IMR-90 (cell line): Measurements from ENCODE around the gene ZMIZ1. TPM values are rescaled to one million over a fixed set of nuclear protein-coding genes. Genes with fewer than 3 reads are reported as not detected.

ENCODE experiments used
- ATAC-seq: fragments of 200-7000 bp; cut with Tn5 transposase; 2 replicates; pipeline ENCODE4 v1.9.1; 2020; ENCODE audit warnings: low read depth, mild to moderate bottlenecking, moderate library complexity
- BruUV-seq: library from RNA; stranded (reverse); fragments of 400-500 nt; replicated peaks from 2 replicates; lab custom pipeline; 2021; lab: Mats Ljungman, UMichigan
- CTCF ChIA-PET: fragments of 300-600 bp; formaldehyde crosslinking; extraction: SDS; loops from one replicate; lab custom pipeline; 2021; ENCODE audit warnings: antibody characterized with exemption; lab: Yijun Ruan, JAX
- POLR2A ChIA-PET: fragments of 300-600 bp; sonication (Branson Sonifier 250); formaldehyde crosslinking; loops from one replicate; lab custom pipeline; 2022; ENCODE audit warnings: antibody characterized with exemption; ENCODE audit not compliant: unreplicated experiment; lab: Charles Lee
- DNase-seq: peaks from one replicate; pipeline ENCODE4 v3.0.0; 2013
- H2AFZ ChIP-seq: replicated peaks from 2 replicates; pipeline ENCODE3; 2013; ENCODE audit warnings: low read length, mild to moderate bottlenecking; ENCODE audit not compliant: poor library complexity
- H2AK5ac ChIP-seq: 2 replicates; pipeline ENCODE4 v1.6.1; 2013; ENCODE audit warnings: low read depth, low read length, inconsistent platforms
- H2AK9ac ChIP-seq: replicated peaks from 2 replicates; pipeline ENCODE3; 2013; ENCODE audit warnings: mild to moderate bottlenecking, low read depth, low read length, moderate library complexity; ENCODE audit not compliant: poor library complexity
- H2BK120ac ChIP-seq: 2 replicates; pipeline ENCODE4 v1.6.1; 2013; ENCODE audit warnings: low read depth, low read length, inconsistent platforms
- H2BK15ac ChIP-seq: 3 replicates; pipeline ENCODE4 v1.6.1; 2013; ENCODE audit warnings: low read depth, low read length, inconsistent platforms
- H2BK20ac ChIP-seq: 2 replicates; pipeline ENCODE4 v1.6.1; 2013; ENCODE audit warnings: low read depth, mild to moderate bottlenecking, inconsistent platforms, low read length, moderate library complexity
- H2BK5ac ChIP-seq: 2 replicates; pipeline ENCODE4 v1.6.1; 2013; ENCODE audit warnings: mild to moderate bottlenecking, low read depth, low read length, inconsistent platforms; ENCODE audit not compliant: poor library complexity, severe bottlenecking
- H3K14ac ChIP-seq: replicated peaks from 2 replicates; pipeline ENCODE4 v1.6.1; 2013; ENCODE audit warnings: low read depth, low read length, inconsistent platforms
- H3K18ac ChIP-seq: 2 replicates; pipeline ENCODE4 v1.6.1; 2013; ENCODE audit warnings: low read depth, low read length, control low read depth
- H3K23ac ChIP-seq: 2 replicates; pipeline ENCODE4 v1.6.1; 2013; ENCODE audit warnings: low read depth, low read length, inconsistent platforms
- H3K27ac ChIP-seq: 2 replicates; pipeline ENCODE4 v1.5.1; 2013; ENCODE audit warnings: mild to moderate bottlenecking, control low read depth, low read length; ENCODE audit not compliant: insufficient read depth
- H3K27me3 ChIP-seq: 2 replicates; pipeline ENCODE4 v1.6.1; 2013; ENCODE audit warnings: low read length; ENCODE audit not compliant: control insufficient read depth, insufficient read depth
- H3K36me3 ChIP-seq: 2 replicates; pipeline ENCODE4 v1.6.1; 2013; ENCODE audit warnings: low read length, mixed read lengths; ENCODE audit not compliant: control insufficient read depth, insufficient read depth
- H3K4ac ChIP-seq: 2 replicates; pipeline ENCODE4 v1.6.1; 2013; ENCODE audit warnings: low read depth, low read length, inconsistent platforms
- H3K4me1 ChIP-seq: 2 replicates; pipeline ENCODE4 v1.6.1; 2013; ENCODE audit warnings: low read length, mixed read lengths; ENCODE audit not compliant: control insufficient read depth, insufficient read depth
- H3K4me2 ChIP-seq: 2 replicates; pipeline ENCODE4 v1.6.1; 2013; ENCODE audit warnings: low read depth, mild to moderate bottlenecking, control low read depth, low read length, moderate library complexity
- H3K4me3 ChIP-seq: 2 replicates; pipeline ENCODE4 v1.5.1; 2013; ENCODE audit warnings: low read depth, mild to moderate bottlenecking, control low read depth, low read length, moderate library complexity; ENCODE audit not compliant: insufficient read depth
- H3K56ac ChIP-seq: 2 replicates; pipeline ENCODE4 v1.6.1; 2013; ENCODE audit warnings: low read length, inconsistent platforms; ENCODE audit not compliant: insufficient read depth; ENCODE audit errors: extremely low read depth
- H3K79me1 ChIP-seq, 2 experiments: 2 replicates each; pipeline ENCODE4 v1.6.1; 2013; ENCODE audit warnings: low read length in 2 of 2, inconsistent platforms in 1 of 2, low read depth in 1 of 2
- H3K9ac ChIP-seq: 2 replicates; pipeline ENCODE4 v1.6.1; 2013; ENCODE audit warnings: low read depth, low read length, control low read depth
- H3K9me1 ChIP-seq: 2 replicates; pipeline ENCODE4 v1.6.1; 2013; ENCODE audit warnings: low read length, inconsistent platforms; ENCODE audit not compliant: insufficient read depth
- H3K9me3 ChIP-seq: 2 replicates; pipeline ENCODE4 v1.6.1; 2013; ENCODE audit warnings: low read length; ENCODE audit not compliant: control insufficient read depth, insufficient read depth
- H4K20me1 ChIP-seq: 2 replicates; pipeline ENCODE4 v1.6.1; 2013; ENCODE audit warnings: low read length, inconsistent platforms; ENCODE audit not compliant: insufficient read depth
- H4K5ac ChIP-seq: 2 replicates; pipeline ENCODE4 v1.6.1; 2013; ENCODE audit warnings: mild to moderate bottlenecking, low read depth, low read length, control low read depth
- H4K8ac ChIP-seq, 2 experiments: 2 replicates each; pipeline ENCODE4 v1.6.1; 2013; ENCODE audit warnings: low read depth in 2 of 2, low read length in 2 of 2, control low read depth in 1 of 2, inconsistent platforms in 1 of 2
- H4K91ac ChIP-seq: 2 replicates; pipeline ENCODE4 v1.6.1; 2013; ENCODE audit warnings: low read depth, low read length, inconsistent platforms; ENCODE audit not compliant: insufficient read depth
- BHLHE40 ChIP-seq: fragments of 150-350 bp; IDR thresholded peaks from 2 replicates; pipeline ENCODE4 v1.6.1; 2016; ENCODE audit warnings: mild to moderate bottlenecking, low read depth, low read length
- CHD1 ChIP-seq: IDR thresholded peaks from 2 replicates; pipeline ENCODE4 v1.6.1; 2012; ENCODE audit warnings: low read depth, low read length, improper control_type of control experiment
- CTCF ChIP-seq: conservative IDR thresholded peaks from 2 replicates; pipeline ENCODE4 v1.5.1; 2012; ENCODE audit warnings: mild to moderate bottlenecking, low read depth, low read length, improper control_type of control experiment
- ELK1 ChIP-seq: fragments of 150-350 bp; IDR thresholded peaks from 2 replicates; pipeline ENCODE4 v1.6.1; 2016; ENCODE audit warnings: low read depth, mild to moderate bottlenecking, low read length, moderate library complexity, borderline replicate concordance
- FOS ChIP-seq: fragments of 150-350 bp; IDR thresholded peaks from 2 replicates; pipeline ENCODE4 v1.6.1; 2016; ENCODE audit warnings: low read depth, low read length
- MAFK ChIP-seq: IDR thresholded peaks from 2 replicates; pipeline ENCODE4 v1.6.1; 2012; ENCODE audit warnings: low read depth, low read length, improper control_type of control experiment
- MXI1 ChIP-seq: IDR thresholded peaks from 2 replicates; pipeline ENCODE4 v1.6.1; 2012; ENCODE audit warnings: low read depth, mild to moderate bottlenecking, low read length, moderate library complexity, borderline replicate concordance
- NFE2L2 ChIP-seq: fragments of 150-350 bp; IDR thresholded peaks from 2 replicates; pipeline ENCODE4 v1.6.1; 2016; ENCODE audit warnings: low read depth, mild to moderate bottlenecking, low read length
- POLR2A ChIP-seq: IDR thresholded peaks from 2 replicates; pipeline ENCODE4 v1.6.1; 2012; ENCODE audit warnings: mild to moderate bottlenecking, low read depth, low read length
- RAD21 ChIP-seq: IDR thresholded peaks from 2 replicates; pipeline ENCODE4 v1.6.1; 2012; ENCODE audit warnings: low read length, improper control_type of control experiment
- SMC3 ChIP-seq: fragments of 150-350 bp; IDR thresholded peaks from 2 replicates; pipeline ENCODE4 v1.6.1; 2016; ENCODE audit warnings: low read depth, mild to moderate bottlenecking, antibody characterized with exemption, low read length, moderate library complexity
- USF2 ChIP-seq: fragments of 150-350 bp; IDR thresholded peaks from 2 replicates; pipeline ENCODE4 v1.6.1; 2017; ENCODE audit warnings: mild to moderate bottlenecking, antibody characterized with exemption, low read length, low read depth
- WGBS, 2 experiments: methylation state at CpG; one replicate each; pipeline versions ENCODE4 v1.1.5 to v1.1.7; 2013; ENCODE audit warnings: missing lambda C conversion rate in 2 of 2; ENCODE audit not compliant: insufficient read length in 1 of 2; ENCODE audit errors: extremely low coverage in 2 of 2; 5-methylcytosine and 5-hydroxymethylcytosine counted together
- dilution Hi-C: fragments of 300-500 bp; cut with HindIII; formaldehyde crosslinking; loops from one replicate; pipeline ENCODE4 v1.14.3; 2018; ENCODE audit warnings: low sequenced_read_pairs; ENCODE audit not compliant: unreplicated experiment
- in situ Hi-C: fragments of 300-500 bp; cut with MboI; formaldehyde crosslinking; loops from 3 replicates; pipeline ENCODE4 v1.14.3; 2019; ENCODE audit warnings: low sequenced_read_pairs, inconsistent platforms, mixed read lengths
- intact Hi-C: fragments of 100-400 bp; cut with micrococcal nuclease; formaldehyde crosslinking; loops from 2 replicates; pipeline ENCODE4 v1.10.0; 2022
- polyA plus RNA-seq, 3 experiments: library from polyadenylated mRNA; depleted of rRNA; stranded (reverse); fragments of >200 nt; gene quantifications; 2 replicates each; pipeline ENCODE4 v1.2.3, GENCODE V29; 2012; ENCODE audit warnings: low replicate concordance in 1 of 3
- total RNA-seq: library from RNA; depleted of rRNA; stranded (reverse); fragments of >200 nt; gene quantifications from 2 replicates; pipeline ENCODE4 v1.2.3, GENCODE V29; 2012

Gene ZMIZ1
- total and polyA plus RNA-seq, 2 of the 4 experiments (the other 2 are of a cell fraction), result 6.6 to 48.7 TPM

- ChIA-PET POLR2A (no interaction called here), CTCF (no interaction called here)
- Histone ChIP-seq H2BK5ac (peak overlapping the region; percentile 98), H3K4me3 (no peak overlapping the region), H2AK5ac (peak overlapping the region; percentile 99), H2BK15ac (peak overlapping the region; percentile 97; the same call in 2 of the 3 replicates), H3K56ac (peak overlapping the region; percentile 29), H4K91ac (peak overlapping the region; percentile 95), H3K4me1 (peaks cover 72% of the 10 kb centered on the region), H3K27ac (peak overlapping the region; percentile 78), H3K9me3 (no peaks in the 10 kb centered on the region), H3K23ac (peak overlapping the region; percentile 92), H3K9ac (peak overlapping the region; percentile 23), H3K79me1 (peaks cover 25 to 91% of the 10 kb centered on the region in 2 experiments), H2AFZ (peak overlapping the region; percentile 5), H4K20me1 (peaks cover 99% of the 10 kb centered on the region), H3K27me3 (no peaks in the 10 kb centered on the region), H4K5ac (peak overlapping the region; percentile 57), H4K8ac (peak overlapping the region; percentile 64 to 91; a peak in 3 of 4 replicates), H3K14ac (peak overlapping the region; percentile 89), H2BK20ac (peak overlapping the region; percentile 91), H2AK9ac (peak overlapping the region; percentile 95), H3K18ac (peak overlapping the region; percentile 82), H2BK120ac (peak overlapping the region; percentile 96), H3K4me2 (peak overlapping the region; percentile 16), H3K9me1 (peaks cover 72% of the 10 kb centered on the region), H3K36me3 (no peaks in the 10 kb centered on the region; the same call in 1 of the 2 replicates), H3K4ac (peak overlapping the region; percentile 95)
- intact Hi-C loops (loop anchor here (5.0 kb wide), 1 partner anchor 44 kb away; no protein-coding TSS in a partner anchor), dilution Hi-C loops (no loop called here), in situ Hi-C loops (loop anchor here (5.0 kb wide), 1 partner anchor 104 kb away; no protein-coding TSS in a partner anchor)
- ATAC-seq (peak; percentile 28), DNase-seq (peak; percentile 83)
- no TSS peak for BruUV-seq
- WGBS, 2 experiments, result 80% methylated on average over 1 of the region's 8 CpGs; no CpG with 5 or more reads in 1 of the 2 experiments
- TF ChIP-seq BHLHE40, result peak; percentile 40; the same call in 1 of the 2 replicates
- TF ChIP-seq MXI1, result peak; percentile 65; the same call in 1 of the 2 replicates
- no peak for TF ChIP-seq SMC3
- no peak for TF ChIP-seq MAFK
- 0 out of 2 replicates have a peak, but pooled peaks have one; percentile 31 for TF ChIP-seq POLR2A
- no peak for TF ChIP-seq ELK1
- TF ChIP-seq USF2, result no peak
- TF ChIP-seq RAD21, result no peak
- TF ChIP-seq NFE2L2, result peak; percentile 12; the same call in 1 of the 2 replicates
- no peak for TF ChIP-seq CHD1
- no peak for TF ChIP-seq CTCF
- TF ChIP-seq FOS, result peak; percentile 43; the same call in 1 of the 2 replicates
Measured at GRCh38 chr10:79082631-79083596, 14.1 kb downstream of the ZMIZ1 start.
